Brain microvascular endothelial cell (primary cell): ENCODE results near the gene POU2F1.

ENCODE experiments used
- DNase-seq: peaks from one replicate; pipeline ENCODE4 v3.0.0-alpha.2; 2020
- H3K27ac ChIP-seq: fragments of 250-450 bp; sonication (Bioruptor Pico); 2 replicates; pipeline ENCODE4 v1.5.1; 2020; ENCODE audit warnings: mild to moderate bottlenecking, moderate library complexity
- H3K27me3 ChIP-seq: fragments of 250-450 bp; sonication (Bioruptor Pico); replicated peaks from 2 replicates; pipeline ENCODE4 v1.5.1; 2020; ENCODE audit warnings: mild to moderate bottlenecking
- H3K36me3 ChIP-seq: fragments of 250-450 bp; sonication (Bioruptor Pico); replicated peaks from 2 replicates; pipeline ENCODE4 v1.5.1; 2020; ENCODE audit warnings: mild to moderate bottlenecking
- H3K4me3 ChIP-seq: 2 replicates; pipeline ENCODE4 v1.5.1; 2011; ENCODE audit warnings: low read depth, mild to moderate bottlenecking, control low read depth, low read length, moderate library complexity
- CTCF ChIP-seq: IDR thresholded peaks from 2 replicates; pipeline ENCODE4 v1.5.1; 2011; ENCODE audit warnings: low read depth, mild to moderate bottlenecking, moderate library complexity, low read length, control low read depth, inconsistent platforms; ENCODE audit errors: missing control alignments
- in situ Hi-C: cut with HindIII; loops from 2 replicates; pipeline ENCODE4 v1.10.0; 2017; ENCODE audit warnings: low sequenced_read_pairs, low pct_ligation_motif_present

Gene POU2F1

GRCh38 chr1:167268347-167268787, 47.7 kb downstream of the POU2F1 start:
- no peak for TF ChIP-seq CTCF
- no peak overlapping the region for H3K4me3 ChIP-seq
- H3K36me3 ChIP-seq, result no peaks in the 10 kb centered on the region
- H3K27ac ChIP-seq, result no peak overlapping the region
- no peak for DNase-seq
- in situ Hi-C loops, result no loop called here
- H3K27me3 ChIP-seq, result no peaks in the 10 kb centered on the region

GRCh38 chr1:167270349-167271092, 49.8 kb downstream of the POU2F1 start:
- H3K27me3 ChIP-seq, result no peaks in the 10 kb centered on the region
- no peak for DNase-seq
- TF ChIP-seq CTCF, result no peak
- H3K36me3 ChIP-seq, result no peaks in the 10 kb centered on the region
- no peak overlapping the region for H3K4me3 ChIP-seq
- in situ Hi-C loops, result no loop called here
- no peak overlapping the region for H3K27ac ChIP-seq

- H3K27me3 ChIP-seq, result no peaks in the 10 kb centered on the region
- DNase-seq, result no peak
- no peak overlapping the region for H3K27ac ChIP-seq
- in situ Hi-C loops, result no loop called here
- no peak overlapping the region for H3K4me3 ChIP-seq
- H3K36me3 ChIP-seq, result no peaks in the 10 kb centered on the region
- no peak for TF ChIP-seq CTCF
Observed at GRCh38 chr1:167272369-167272957, 51.8 kb downstream of the POU2F1 start.

GRCh38 chr1:167273027-167273800, 52.5 kb downstream of the POU2F1 start:
- no peak for TF ChIP-seq CTCF
- Histone ChIP-seq H3K27ac (no peak overlapping the region), H3K36me3 (no peaks in the 10 kb centered on the region), H3K4me3 (no peak overlapping the region), H3K27me3 (no peaks in the 10 kb centered on the region)
- peak; percentile 11 for DNase-seq
- in situ Hi-C loops, result no loop called here

GRCh38 chr1:167274061-167274460, 53.4 kb downstream of the POU2F1 start:
- Histone ChIP-seq H3K36me3 (no peaks in the 10 kb centered on the region), H3K27me3 (no peaks in the 10 kb centered on the region), H3K27ac (no peak overlapping the region), H3K4me3 (no peak overlapping the region)
- DNase-seq, result no peak
- in situ Hi-C loops, result no loop called here
- TF ChIP-seq CTCF, result no peak
